Lower leg skin (tissue), 3 donors: ENCODE measurements around the gene AKIRIN2.

Experiments used
- POLR2A ChIP-seq, 2 donors: fragments of 450-650 bp; IDR thresholded peaks; one replicate each; pipeline ENCODE4 v1.6.1; 2016 to 2017; ENCODE audit warnings: antibody characterized with exemption in 2 of 2, mild to moderate bottlenecking in 1 of 2, moderate library complexity in 1 of 2
- TF ChIP-seq, protein P1 (sequence below), 3 donors: fragments of 450-650 bp; IDR thresholded peaks; one replicate each; pipeline ENCODE4 v1.5.1; 2016; ENCODE audit warnings: antibody characterized with exemption in 3 of 3, mild to moderate bottlenecking in 3 of 3, moderate library complexity in 2 of 3

DNA sequence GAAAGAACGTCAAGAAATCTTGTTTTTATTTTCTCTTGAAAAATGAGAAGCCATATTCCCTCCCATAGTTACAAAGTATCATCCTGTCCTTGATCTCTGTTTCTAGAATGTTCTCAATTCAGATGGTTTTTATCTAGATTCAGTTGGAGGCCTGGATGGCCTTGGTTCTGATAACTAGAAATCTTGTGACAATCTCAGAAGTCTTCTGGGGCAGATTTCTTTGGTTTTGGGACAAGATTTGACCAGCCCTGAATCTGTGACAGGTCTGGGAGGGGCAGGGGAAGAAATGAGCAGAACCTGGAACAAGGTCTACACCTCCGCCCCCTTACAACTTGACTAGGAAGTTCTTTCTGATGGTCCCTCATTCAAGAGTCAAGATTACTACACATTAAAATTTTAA, 41.4 kb upstream of the AKIRIN2 start:
- TF ChIP-seq, protein P1, sequence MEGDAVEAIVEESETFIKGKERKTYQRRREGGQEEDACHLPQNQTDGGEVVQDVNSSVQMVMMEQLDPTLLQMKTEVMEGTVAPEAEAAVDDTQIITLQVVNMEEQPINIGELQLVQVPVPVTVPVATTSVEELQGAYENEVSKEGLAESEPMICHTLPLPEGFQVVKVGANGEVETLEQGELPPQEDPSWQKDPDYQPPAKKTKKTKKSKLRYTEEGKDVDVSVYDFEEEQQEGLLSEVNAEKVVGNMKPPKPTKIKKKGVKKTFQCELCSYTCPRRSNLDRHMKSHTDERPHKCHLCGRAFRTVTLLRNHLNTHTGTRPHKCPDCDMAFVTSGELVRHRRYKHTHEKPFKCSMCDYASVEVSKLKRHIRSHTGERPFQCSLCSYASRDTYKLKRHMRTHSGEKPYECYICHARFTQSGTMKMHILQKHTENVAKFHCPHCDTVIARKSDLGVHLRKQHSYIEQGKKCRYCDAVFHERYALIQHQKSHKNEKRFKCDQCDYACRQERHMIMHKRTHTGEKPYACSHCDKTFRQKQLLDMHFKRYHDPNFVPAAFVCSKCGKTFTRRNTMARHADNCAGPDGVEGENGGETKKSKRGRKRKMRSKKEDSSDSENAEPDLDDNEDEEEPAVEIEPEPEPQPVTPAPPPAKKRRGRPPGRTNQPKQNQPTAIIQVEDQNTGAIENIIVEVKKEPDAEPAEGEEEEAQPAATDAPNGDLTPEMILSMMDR (IDR thresholded peaks at IDR 0.05): no peak
- no peak for TF ChIP-seq POLR2A (IDR thresholded peaks at IDR 0.05)
